GM21825 (cell line): ENCODE data around the gene FMO2.
"Not testable (repeated sequence)": the region's sequence is repeated elsewhere in the genome, so short reads cannot be mapped to it uniquely, and the experiment has no call there.

Experiments used
- ATAC-seq: cut with Tn5 transposase; IDR thresholded peaks from one replicate; pipeline ENCODE4 v1.9.1; 2021; ENCODE audit warnings: mild to moderate bottlenecking, moderate library complexity; ENCODE audit not compliant: unreplicated experiment

The FMO2 gene

DNA sequence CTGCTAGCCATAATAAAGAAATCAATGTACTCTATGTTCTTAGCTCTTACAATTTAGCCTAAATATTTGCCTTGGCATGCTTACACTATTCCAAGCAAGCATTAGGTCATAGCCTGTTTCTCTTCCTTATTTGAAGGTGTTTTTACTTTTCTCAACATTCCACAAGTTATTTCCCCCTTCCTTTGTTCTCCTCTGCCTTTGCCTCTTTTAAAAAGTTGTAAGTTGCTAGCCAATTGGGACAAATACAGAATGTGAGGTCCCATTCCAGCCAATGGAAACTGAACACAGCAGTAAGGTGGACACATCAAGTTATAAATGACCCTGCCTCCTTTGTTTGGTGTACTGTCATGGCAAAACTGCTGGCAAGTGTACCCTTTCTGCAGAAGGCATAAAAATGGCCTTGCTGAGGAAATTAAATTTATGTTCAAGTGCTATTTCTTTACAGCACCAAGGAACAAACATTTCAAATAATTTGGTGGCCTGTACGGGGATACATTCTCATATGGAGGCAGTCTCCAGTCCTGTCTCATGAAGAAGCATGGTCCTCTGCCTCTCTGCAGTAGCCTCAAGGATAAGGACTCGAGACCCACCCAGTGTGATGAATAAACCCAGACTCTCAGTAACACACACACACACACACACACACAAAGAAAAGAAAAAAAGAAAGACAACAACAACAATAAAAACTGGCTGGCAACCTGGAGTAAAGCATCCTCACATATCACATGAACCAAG, 34.4 kb downstream of the FMO2 start:
- no peak for ATAC-seq

DNA sequence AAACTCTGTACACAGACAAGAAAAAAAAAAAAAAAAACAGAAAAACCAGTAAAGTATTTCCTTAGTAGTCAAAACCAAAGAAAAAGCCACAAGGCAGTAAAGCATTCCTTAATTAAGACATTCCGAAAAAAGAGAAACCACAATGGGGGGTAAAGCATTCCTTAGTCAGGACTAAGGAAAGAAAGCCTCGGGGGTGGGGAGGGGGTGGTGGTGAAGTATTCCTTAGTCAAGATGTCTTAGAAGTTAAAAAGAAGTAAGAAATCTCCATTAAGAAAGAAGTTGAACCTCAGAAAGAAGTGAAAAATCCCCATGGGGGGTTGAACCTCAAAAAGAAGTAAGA, 35.0 kb downstream of the FMO2 start:
- no peak for ATAC-seq

DNA sequence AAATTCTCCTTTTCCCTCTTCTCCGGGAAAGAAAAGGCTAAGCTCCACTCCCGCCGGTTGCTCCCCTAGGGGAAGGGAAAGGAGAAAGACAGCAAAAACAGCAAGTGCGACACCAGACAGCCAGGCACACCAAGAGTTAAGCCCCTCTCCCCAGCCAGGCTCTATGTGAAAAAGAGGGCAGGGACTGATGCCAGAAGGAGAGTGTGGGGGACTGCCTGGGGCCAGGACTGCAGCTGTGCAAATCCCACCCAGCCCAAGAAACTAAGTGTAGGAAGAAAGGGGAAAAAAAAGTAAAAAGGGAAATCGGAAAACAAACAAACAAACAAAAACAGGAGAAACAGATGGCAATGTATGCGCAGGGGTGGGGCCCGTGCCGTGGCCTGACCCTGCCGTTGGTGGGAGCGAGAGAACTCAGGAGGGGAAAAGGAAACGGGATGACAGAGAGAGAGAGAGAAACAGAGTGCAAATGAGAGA, 35.5 kb downstream of the FMO2 start:
- ATAC-seq = no peak

DNA sequence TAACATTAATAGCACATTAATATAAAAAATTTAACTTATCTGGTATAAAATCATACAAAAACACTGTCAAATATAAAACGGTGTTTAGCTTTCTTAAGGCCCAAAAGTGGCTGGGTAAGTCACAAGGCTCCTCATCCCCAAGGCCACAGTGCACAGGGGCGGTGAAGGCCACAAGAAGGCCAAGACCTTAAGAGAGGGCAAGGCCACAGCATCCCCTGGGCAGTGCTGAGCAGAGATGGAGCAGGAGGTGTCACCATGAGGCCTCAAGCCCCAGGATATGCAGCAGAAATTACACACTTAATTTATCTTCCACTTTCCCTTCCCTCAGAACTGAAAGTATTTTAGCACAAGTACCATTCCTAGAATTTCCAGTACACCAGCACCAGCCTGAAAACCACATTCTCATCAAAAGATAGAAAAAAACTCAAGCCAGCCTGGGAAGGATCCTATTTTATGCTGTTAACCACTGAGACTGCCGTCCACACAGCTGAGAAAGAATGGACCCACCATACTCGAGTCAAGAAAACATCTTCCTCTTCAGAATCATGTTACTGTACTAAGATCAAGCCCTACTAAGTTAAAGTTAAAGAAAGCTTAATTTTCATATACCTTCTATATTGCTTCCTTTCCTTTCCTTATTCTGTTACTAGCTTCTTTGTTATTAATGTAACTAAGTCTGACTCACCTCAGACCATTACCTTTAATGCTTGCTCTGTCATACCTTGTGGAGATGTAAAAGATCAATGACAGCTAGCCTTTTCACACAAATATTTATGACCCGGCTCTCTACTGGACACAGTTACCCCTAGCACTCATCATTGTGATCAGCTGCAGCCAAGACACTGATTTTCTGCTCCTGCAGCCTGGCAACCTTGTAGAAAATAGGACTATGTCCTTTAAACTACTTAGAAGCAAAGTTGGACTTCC, 36.8 kb downstream of the FMO2 start:
- ATAC-seq = no peak

DNA sequence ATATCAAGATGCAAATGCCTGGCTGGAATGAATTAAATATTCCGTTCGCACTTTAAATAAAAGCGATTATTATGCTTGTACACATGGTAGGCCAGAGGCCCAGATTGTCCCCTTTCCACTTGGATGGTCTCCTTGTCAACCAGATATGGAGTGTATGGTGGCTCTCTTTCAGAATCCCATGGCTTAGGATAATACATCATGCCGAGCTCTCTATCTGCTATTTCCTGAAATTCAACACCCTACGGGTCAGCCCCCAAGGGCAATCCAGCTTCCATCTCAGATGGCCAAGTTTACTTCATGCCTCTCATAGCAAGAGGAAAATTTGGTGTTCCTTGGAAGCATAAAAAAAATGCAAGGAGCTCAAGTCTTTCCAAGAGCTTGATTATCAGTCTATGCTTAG, 37.8 kb downstream of the FMO2 start:
- ATAC-seq = no peak

DNA sequence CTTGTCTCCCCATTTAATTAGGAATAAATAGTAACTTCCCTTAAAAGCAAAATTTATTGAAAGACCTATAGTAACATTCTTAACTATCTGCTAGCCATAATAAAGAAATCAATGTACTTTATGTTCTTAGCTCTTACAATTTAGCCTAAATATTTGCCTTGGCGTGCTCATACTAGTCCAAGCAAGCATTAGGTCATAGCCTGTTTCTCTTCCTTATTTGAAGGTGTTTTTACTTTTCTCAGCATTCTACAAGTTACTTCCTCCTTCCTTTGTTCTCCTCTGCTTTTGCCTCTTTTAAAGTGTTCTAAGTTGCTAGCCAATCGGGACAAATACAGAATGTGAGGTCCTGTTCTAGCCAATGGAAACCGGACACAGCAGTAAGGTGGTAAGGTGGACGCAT, 39.2 kb downstream of the FMO2 start:
- ATAC-seq = not testable (repeated sequence)

DNA sequence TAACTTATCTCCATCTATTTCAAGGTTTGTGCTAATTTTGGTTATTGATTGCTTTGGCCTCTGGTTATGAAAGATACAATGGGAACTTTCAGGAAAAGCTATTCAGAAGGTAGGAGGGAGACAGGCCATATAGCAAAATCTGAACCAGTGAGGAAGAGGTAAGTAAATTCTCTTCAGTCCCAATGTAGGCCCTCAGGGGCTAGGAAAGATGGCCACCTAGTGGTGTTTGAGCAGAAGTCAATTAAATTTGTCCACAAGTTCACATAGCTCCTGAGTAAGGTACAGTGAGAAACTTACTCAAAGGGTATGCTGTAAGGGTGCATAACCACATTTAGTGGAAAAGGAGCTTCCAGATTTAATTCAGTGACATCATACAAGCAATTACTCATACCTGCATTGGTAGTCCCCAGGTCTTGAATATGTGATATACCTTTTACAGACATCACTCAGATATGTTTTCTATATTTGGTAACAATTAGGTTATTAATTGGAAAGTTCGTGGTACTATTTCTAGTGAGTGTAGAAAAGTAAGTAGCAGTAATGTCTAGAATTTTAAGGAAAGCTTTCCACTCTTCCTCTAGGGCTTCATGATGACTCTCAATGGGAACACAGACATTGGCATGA, 41.8 kb downstream of the FMO2 start:
- ATAC-seq = peak; percentile 86

DNA sequence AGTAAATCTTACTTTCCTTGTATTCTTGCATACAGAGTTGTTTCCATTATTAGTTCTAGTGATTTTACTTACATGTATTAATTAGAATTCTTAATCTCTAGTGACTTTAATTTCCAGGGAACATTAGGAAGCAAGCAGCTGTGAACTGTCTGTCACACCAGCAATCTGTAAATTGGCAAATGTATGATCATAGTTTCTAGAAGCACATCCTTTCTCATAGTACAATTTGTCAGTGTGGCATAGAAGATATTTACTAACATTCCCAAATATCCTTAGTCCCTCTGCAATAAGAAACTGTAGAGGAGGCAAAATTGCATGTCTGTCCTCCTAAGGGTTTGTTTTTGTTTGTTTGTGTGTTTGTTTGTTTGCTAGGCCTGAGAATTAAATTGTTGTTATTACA, 46.2 kb downstream of the FMO2 start:
- no peak for ATAC-seq

DNA sequence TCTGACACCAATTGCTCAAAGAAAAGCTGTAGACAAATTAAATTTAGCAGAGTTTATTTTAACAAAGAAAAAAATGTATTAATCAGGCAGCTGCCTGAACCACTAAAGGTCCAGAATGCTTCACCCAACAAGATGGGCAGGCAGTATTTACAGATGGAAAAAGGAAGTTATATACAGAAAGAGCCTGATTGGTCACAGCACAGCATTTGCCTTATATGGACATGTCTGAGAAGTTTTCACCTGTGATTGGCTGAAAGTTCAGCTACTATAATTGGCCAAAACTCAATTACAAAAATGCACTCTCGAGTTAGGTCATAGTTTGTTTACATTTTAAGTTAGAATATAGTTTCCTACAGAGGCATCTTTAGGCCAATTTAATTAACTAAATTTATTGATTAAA, 48.1 kb downstream of the FMO2 start:
- no peak for ATAC-seq

DNA sequence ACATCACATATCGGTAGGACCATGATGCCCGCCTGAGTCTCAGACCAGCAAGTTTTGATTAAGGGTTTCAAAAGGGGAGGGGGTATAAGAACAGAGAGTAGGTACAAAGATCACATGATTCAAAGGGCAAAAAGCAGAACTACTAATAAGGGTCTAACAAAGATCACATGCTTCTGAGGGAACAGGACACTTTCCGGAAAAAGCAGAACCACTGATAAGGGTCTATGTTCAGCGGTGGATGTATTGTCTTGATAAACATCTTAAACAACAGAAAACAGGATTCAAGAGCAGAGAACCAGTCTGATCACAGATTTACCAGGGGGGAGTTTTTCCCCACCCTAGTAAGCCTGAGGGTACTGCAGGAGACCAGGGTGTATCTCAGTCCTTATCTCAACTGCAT, 51.1 kb downstream of the FMO2 start:
- not testable (repeated sequence) for ATAC-seq

DNA sequence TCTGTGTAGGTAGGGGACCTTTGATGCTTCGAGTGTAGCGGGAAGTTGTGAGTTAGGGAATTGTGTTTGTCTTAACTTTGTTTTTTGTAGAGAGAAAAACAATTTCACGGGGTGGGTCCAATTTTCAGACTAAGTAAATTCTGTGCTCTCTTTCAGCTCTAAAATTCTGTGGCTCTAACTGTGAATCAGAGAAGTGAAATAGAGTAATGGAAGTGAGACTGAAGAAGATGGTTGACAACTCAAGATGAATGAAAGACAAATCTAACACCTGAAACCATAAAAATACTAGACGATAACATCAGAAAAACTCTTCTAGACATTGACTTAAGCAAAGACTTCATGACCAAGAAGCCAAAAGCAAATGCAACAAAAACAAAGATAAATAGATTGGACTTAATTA, 58.8 kb downstream of the FMO2 start:
- no peak for ATAC-seq

DNA sequence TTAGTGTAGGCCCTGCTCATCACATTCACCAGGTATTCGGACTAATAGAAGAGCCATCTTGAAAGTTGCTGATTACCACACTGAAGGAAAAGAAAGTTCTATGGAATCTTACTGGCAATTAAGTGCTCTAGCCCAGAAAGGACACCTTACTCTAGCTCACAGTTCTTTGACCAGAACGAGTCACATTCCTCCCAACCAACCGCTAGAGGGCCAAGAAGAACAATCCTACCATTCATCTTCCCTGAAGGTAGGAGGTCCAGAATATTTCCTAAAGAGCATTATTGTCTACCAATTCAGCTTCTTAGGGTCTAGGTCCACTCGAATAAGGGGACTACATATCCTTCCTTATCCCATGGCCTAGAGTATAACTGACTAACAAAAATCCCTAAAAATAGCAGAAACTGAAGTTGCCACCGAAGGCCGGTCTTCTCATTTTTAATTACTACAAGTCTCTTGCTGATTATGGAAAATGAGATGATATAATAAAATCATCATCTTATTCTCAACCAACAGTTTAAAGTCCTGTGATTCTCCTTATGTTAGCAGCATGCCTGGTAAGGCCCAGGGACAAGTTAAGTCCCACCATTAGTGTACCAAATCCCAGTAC, 60.5 kb downstream of the FMO2 start:
- ATAC-seq = peak; percentile 80

DNA sequence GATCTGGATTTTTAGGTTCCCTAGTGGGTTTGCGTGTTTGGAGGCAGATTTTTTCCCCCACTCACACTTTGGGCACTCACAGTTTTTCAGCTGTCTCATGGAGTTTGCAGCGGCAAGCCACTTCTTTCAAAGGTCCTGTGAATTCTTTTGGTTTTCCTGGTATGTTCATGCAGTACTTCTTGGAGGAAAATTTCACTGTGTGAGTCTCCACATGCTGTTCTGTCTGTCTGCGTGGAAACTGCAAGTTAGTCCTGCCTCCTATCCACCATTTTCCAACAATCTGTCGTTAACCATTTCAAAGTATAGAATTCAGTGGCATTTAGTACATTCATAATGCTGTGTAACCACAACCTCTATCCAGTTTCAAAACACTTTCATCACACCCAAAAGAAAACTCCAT, 62.4 kb downstream of the FMO2 start:
- no peak for ATAC-seq

DNA sequence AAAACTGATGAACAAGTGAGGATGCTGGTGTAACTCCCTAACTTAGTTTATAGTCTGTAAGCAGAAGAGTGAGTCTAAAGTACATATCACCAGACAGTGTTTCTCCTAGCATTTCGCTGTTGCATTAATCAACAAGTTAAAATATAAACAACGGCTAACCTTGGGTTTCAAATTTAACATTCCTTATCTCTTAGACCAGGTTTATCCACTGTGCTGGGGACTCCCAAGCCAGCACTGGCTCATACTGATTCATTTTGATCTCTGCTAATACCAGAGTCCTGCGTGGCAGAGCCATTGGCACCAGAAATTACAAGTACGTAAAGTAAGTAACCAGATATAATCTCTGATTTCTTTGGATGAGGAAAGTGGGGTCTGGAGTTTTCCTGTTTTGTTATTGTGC, 63.2 kb downstream of the FMO2 start, which contains the start of gene FMO1:
Gene FMO1, plus strand, starts transcription at position 193 of the 400 bp plus-strand sequence. CDS start 9,594 bp downstream, outside the sequence.
- no peak for ATAC-seq

DNA sequence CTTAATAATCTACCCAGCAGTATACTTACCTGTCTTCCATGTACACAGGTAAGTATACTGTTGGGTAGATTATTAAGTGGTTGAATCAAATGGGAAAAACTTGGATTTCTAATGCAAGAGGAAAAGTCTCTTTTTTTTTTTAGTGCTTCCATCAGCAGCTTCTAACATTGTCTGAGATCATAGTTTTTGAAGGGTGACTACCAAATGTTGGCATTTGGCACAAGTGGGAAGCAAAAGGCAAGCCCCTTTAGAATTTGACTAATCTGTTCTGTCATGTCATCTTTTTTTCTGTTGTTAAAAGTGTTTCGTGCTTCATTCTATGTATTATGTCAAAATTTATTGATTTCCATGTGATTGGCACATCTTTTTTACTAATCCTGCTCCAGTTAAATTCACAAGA, 63.7 kb downstream of the FMO2 start:
- no peak for ATAC-seq

DNA sequence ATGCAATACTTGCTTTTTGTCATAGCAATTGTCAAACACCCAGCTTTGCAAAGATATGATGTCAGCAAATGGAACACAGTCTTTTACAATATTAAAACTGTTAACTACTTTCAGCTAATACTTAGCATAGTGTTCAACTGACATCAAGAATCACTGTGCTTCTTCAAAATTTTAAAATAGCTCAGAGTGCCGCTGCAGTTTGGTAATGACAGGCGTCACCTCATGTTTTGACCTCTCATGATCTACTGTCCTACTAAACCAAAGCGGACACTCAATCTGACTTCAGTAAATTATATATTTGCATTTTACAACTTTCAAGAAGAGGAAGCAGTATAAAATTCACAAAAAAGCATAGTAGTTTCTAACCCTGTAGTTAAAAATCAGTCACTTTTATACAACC, 65.2 kb downstream of the FMO2 start:
- no peak for ATAC-seq

DNA sequence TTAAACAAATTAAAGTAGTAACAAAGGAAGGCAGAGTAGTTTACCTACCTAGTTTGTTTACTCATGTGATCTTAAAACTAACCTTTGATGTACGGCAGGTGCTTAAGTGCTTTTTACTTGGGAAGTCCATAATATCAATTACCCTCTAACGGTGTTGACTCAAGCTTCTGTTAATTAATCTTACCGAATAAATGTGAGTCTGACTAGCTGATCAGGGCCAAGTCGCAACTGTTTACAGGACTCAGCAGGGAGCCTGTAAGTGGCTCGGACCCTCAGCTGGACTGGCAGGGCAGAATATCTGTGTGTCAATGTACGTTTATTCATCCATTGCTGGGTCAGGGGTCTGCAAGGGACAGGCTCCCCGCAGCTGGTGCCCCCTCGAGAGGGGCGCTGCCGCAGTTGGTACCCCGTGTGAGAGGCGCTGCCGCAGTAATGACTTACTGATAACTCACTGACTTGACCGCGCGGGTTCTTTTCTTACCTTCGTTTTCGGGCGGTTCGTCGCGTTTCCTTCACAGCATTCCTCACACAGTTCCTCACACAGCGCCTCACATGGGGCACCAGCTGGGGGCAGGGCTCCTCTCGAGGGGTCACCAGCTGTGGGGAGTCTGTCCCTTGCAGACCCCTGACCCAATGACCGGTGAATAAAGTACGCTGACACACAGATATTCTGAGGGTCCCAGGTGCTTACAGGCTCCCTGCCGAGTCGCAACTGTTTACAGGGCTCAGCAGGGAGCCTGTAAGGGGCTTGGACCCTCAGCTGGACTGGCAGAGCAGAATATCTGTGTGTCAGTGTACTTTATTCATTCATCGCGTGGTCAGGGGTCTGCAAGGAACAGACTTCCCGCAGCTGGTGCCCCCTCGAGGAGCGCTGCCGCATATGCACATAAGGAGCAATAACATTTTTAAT, 66.2 kb downstream of the FMO2 start:
- peak; percentile 39 for ATAC-seq

DNA sequence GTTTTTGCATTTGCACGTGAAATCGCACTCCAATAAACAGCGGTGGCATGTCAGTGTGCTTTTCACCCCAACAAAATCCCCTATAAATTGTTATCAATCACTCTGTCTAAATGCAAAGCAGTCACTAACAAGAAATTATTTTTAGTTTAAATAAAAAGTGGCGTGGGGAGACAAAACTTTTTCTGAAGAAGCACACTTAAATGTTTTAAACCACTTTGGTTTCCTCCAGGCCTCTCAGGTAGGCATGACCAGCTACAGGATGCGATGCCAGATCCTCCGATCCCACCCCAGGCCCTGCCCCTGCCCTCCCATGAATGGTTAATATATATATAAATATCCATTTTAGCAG, 66.8 kb downstream of the FMO2 start:
- ATAC-seq = no peak

DNA sequence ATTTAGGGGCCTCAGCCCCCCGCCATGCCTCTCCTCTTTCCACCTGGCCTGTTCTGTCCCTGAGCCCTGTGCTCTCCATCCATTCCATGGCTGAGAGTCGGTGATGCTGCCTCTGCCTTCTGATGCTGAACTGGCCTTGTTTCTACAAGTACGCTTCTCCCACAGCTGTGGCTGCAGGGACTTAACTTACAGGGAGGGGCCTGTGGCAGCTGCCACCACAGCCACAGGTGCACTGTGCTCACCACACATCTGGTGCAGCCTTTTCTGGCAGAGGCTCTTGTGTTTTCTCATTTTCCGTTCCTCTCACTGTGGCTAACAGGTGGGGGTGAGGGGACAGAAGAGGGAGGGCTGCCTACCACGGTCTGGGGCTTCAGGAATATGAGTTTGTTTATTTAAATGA, 67.4 kb downstream of the FMO2 start:
- peak; percentile 97 for ATAC-seq

DNA sequence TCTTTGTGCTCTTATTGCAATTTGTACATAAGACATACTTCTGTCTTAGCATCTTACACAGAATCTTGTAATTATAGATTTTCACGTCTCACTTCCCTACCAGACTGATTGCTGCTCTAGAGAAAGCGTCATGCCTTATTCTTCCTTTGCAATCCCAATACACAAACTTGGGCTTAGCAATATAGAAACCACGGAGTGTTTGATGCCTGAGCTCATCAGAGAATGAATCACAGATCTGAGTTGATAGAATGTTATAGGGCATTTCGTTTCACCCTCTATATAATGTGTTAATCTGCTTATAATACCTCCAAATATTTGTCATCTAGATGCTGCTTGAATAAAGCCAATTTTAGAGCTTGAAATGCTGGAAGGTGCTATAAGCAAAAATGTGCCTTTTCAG, 69.8 kb downstream of the FMO2 start:
- no peak for ATAC-seq
